ENCODE results near the gene TRNAU1AP. TPM values are rescaled to one million over a fixed set of nuclear protein-coding genes. Genes with fewer than 3 reads are reported as not detected.
A peak's percentile ranks its signal among the peaks of the same experiment; 100 is the strongest.

Gene TRNAU1AP
- total RNA-seq: 10 to 100 TPM; 19.4 to 34.1 (median 23.2) TPM

GRCh38 chr1:28552758-28553663 is at the start of gene TRNAU1AP:
TRNAU1AP (plus strand) TSS chr1:28553085; CDS start chr1:28553111, 26 bp downstream.
- Histone ChIP-seq H3K9me3 (no peaks in the 10 kb centered on the region), H3K27ac (replicated peaks in 1 of 4) (peak within 1 kb of the TSS; percentile 84 to 93 (median 87)), H3K36me3 (peaks cover 13 to 37% (median 36%) of the 10 kb centered on the region in 4 donors), H3K4me1 (peaks cover 11 to 21% (median 19%) of the 10 kb centered on the region in 4 donors), H3K4me3 (peak within 1 kb of the TSS; percentile 67 to 98 (median 74)), H3K27me3 (no peaks in the 10 kb centered on the region)
- TF ChIP-seq POLR2A (IDR thresholded peaks at IDR 0.05; ENCODE audit: low read depth) (peak; percentile 77), CTCF (IDR thresholded peaks at IDR 0.05) (peak in 1 of 3 experiments; percentile 45), POLR2AphosphoS5 (IDR thresholded peaks at IDR 0.05) (peak; percentile 97 to 98), EP300 (IDR thresholded peaks at IDR 0.05) (no peak)
- peak; percentile 98 for DNase-seq (ENCODE audit: extremely low spot score)
- intact Hi-C loops (cut with DNase I): loop anchor here (2.0 to 5.0 kb wide), 2 partner anchors 28 to 36 kb away; no protein-coding TSS in a partner anchor
- 0% methylated on average over 19 of the region's 63 CpGs for WGBS

GRCh38 chr1:28503117-28503516 is 49.8 kb upstream of the TRNAU1AP start:
- H3K36me3 ChIP-seq: peaks cover 1 to 23% (median 18%) of the 10 kb centered on the region in 4 donors
- TF ChIP-seq POLR2A (IDR thresholded peaks at IDR 0.05; ENCODE audit: low read depth) (no peak), EP300 (IDR thresholded peaks at IDR 0.05) (no peak), CTCF (IDR thresholded peaks at IDR 0.05) (no peak), POLR2AphosphoS5 (IDR thresholded peaks at IDR 0.05) (no peak)
- H3K4me1 ChIP-seq: peaks cover 13 to 24% (median 16%) of the 10 kb centered on the region in 4 donors
- no peaks in the 10 kb centered on the region for H3K9me3 ChIP-seq
- no peak overlapping the region for H3K4me3 ChIP-seq
- 72% methylated on average over 3 of the region's 3 CpGs for WGBS
- H3K27ac ChIP-seq (replicated peaks in 1 of 4): no peak overlapping the region
- intact Hi-C loops (cut with DNase I): no loop called here
- no peaks in the 10 kb centered on the region for H3K27me3 ChIP-seq
- no peak for DNase-seq (ENCODE audit: extremely low spot score)

GRCh38 chr1:28505406-28506187 is 47.3 kb upstream of the TRNAU1AP start, which contains the start of gene RCC1:
RCC1 (plus strand) TSS chr1:28506043; CDS start chr1:28529867, 23,824 bp downstream.
- peak within 1 kb of the TSS; percentile 84 to 91 (median 88) for H3K27ac ChIP-seq (replicated peaks in 1 of 4)
- TF ChIP-seq CTCF (IDR thresholded peaks at IDR 0.05) (peak in 1 of 3 experiments; percentile 22), POLR2AphosphoS5 (IDR thresholded peaks at IDR 0.05) (peak; percentile 98 to 99), POLR2A (IDR thresholded peaks at IDR 0.05; ENCODE audit: low read depth) (peak; percentile 96), EP300 (IDR thresholded peaks at IDR 0.05) (no peak)
- peak within 1 kb of the TSS; percentile 64 to 73 (median 68) for H3K4me3 ChIP-seq
- 4% methylated on average over 37 of the region's 41 CpGs for WGBS
- H3K27me3 ChIP-seq: no peaks in the 10 kb centered on the region
- intact Hi-C loops (cut with DNase I): loop anchor here (5.0 kb wide), 1 partner anchor 232 kb away; the partner anchor contains the start of gene YTHDF2
- H3K9me3 ChIP-seq: no peaks in the 10 kb centered on the region
- peaks cover 32 to 49% (median 41%) of the 10 kb centered on the region in 4 donors for H3K4me1 ChIP-seq
- H3K36me3 ChIP-seq: peaks cover 25 to 31% (median 27%) of the 10 kb centered on the region in 4 donors
- peak; percentile 99 for DNase-seq (ENCODE audit: extremely low spot score)

- intact Hi-C loops (cut with DNase I): loop anchor here (5.0 kb wide), 1 partner anchor 230 kb away; the partner anchor contains the start of gene YTHDF2
- Histone ChIP-seq H3K27ac (replicated peaks in 1 of 4) (peak overlapping the region; percentile 84 to 91 (median 88)), H3K27me3 (no peaks in the 10 kb centered on the region), H3K4me1 (peaks cover 32 to 62% (median 51%) of the 10 kb centered on the region in 4 donors), H3K9me3 (no peaks in the 10 kb centered on the region), H3K4me3 (peak overlapping the region; percentile 64 to 73 (median 68)), H3K36me3 (peaks cover 34 to 43% (median 40%) of the 10 kb centered on the region in 4 donors)
- under 1% methylated on average over 14 of the region's 14 CpGs for WGBS
- no peak for TF ChIP-seq POLR2AphosphoS5 (IDR thresholded peaks at IDR 0.05)
- TF ChIP-seq CTCF (IDR thresholded peaks at IDR 0.05): no peak
- TF ChIP-seq POLR2A (IDR thresholded peaks at IDR 0.05; ENCODE audit: low read depth): no peak
- no peak for TF ChIP-seq EP300 (IDR thresholded peaks at IDR 0.05)
- DNase-seq (ENCODE audit: extremely low spot score): no peak
Measured at GRCh38 chr1:28506907-28507246, 46.0 kb upstream of the TRNAU1AP start.
